ENCODE results near the gene FKBP1A.

The FKBP1A gene

DNA sequence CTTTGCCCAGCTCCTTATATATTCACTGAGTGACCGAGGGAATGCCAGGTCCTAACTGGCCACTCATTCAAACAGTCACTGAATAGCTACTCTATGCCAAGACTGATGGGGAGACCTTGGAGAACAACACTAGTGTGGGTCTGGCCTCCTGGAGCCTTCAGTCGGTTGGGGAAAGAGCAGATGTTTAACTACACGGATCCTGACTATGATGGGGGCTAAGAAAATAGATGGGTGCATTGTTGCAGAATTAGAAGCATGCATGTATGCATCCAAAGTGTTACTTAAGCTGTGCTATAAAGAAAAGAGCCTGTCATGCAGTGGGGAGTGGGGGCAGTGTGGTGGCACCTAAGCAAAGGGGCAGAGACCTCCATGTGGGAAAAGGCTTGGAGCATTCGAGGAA, 6.5 kb downstream of the FKBP1A start:
- no peak for DNase-seq (ENCODE audit: low read depth in 3 of 3)

DNA sequence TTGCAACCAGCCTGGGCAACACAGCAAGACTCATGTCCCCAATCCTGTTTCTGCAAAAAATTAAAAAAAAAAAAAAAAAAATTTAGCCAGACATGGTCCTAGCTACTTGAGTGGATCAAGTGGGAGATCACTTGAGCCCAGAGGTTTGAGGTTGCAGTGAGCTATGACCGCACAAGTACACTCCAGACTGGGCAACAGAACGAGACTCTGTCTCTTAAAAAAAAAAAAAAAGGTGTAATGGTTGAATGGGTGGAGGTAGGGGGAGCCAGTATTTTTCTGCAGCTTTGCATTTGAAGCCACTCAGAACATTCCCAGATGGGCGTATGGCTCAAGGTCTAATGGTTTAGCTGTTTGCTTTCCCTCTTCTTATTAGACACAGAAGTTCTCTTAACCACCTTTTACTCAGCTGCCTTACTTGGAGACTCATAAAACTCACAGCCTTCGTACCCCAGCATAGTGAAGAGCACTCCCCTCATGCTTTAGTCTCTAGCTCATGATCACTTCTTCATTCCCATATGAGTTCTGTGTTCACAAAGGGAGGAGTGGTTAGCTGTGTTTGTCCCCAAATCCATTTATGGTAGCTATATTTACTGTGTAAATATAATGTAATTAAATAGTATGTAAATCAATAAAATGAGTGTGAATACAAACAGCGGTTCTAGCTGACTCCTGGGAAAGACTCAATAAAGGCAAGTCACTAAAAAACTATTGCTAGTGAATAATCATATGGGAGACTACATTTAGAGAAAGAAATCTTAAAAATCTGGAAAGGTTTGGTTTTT, 9.0 kb downstream of the FKBP1A start:
- no peak for DNase-seq (ENCODE audit: low read depth in 3 of 3)

DNA sequence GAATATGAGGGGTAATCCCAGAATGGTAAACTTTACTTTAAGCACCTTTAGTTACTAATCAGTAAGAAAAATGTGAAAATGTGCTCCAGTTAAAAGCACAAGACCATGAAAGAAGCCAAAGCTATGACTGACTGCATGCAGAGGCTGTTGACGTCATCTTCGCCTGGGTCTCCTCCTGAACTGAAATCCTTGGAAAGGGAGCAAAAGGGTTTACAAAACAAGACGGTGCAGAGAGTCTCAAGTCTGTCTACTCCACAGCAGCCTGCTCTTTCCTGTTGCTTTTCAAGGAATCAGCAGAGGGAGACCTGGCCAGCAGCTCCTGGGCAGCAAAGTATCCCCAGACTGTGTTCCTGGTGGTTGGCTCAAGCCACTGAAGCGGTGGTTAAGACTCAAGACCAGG, 10.2 kb downstream of the FKBP1A start:
- no peak for DNase-seq (ENCODE audit: low read depth in 3 of 3)

DNA sequence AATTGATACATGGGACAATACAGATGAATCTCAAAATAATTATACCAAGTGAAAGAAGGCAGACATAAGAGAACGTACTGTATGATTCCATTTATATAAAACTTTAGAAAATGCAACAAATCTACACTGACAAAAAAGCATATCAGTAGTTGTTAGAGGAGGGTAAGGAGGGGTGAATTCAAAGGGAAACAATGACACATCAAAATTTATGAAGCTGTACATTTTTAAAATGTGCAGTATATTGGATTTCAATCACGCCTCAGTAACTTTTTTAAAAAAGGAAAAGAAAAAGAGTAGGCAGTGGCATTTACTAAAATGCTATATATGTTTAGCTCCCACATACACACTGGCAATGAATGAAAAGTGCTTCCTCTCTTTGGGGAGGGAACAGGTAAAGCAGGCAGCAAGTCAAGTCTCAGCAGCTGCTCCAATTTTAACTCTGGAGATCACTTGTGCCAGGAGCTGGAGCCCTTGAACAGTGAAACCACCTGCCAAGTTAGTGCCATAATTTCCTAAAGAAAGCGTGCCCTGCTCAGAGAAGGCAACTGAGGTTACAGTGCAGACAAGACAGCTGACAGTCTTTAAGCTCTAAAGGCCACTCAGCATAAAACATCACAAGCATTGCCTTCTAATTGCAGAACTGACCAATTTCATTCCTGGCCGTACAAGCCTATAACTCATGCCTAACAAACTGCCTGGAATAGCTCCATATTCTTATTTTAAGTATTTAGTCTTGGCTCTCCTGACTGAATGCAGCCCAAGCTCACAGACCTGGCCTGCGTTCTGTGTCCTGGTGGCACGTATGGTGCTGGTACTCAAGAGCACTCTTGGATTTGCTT, 10.9 kb downstream of the FKBP1A start:
- no peak for DNase-seq (ENCODE audit: low read depth in 3 of 3)

DNA sequence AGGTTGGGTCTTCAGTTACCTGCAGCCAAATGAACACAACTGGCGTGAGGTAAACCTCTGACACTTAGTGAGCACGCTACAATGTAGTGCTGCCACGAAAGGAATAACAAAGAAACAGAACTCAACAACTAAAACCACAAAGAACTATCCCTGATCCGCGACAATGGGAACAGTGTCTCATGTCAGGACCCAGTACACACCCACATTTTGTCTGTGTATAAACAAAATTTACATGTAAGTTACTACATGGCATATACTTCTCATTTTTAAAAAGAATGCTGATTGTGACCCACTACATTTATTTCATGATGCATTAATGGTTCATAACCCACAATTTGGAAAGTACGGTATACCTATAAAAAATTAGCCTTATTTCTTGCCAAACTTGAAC, 14.1 kb downstream of the FKBP1A start:
- DNase-seq (ENCODE audit: low read depth in 3 of 3): no peak

DNA sequence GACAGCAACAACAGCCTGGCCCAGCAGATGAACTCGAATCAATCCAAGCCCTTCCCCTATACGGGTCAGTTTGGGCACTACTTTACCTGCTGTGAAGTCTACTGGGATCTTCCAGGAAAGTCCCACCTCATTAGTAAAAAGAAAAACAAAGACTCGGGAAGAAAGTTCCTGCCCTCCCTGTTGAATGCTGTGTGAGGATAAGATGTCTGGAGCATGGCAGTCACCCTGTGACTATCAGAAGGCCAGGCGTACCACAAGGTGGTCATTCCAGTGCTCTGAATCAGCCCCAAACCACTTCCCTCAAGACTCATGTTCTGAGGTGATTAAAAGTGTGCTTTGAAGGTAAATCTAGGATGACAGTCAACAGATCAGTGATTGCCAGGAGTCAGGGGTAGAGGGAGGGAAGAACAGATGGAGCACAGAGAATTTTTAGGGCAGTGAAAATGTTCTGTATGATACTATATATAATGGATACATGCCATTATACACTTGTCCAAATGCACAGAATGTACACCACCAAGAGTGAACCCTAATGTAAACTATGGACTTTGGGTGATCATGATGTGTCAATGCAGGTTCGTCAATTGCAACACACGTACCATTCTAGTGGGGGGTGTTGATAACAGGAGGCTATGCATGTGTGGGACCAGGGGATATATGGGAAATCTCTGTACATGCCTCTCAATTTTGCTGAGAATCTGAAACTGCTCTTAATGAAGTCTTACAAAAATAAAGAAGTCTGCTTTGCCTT, 14.7 kb downstream of the FKBP1A start:
- no peak for DNase-seq (ENCODE audit: low read depth in 3 of 3)

DNA sequence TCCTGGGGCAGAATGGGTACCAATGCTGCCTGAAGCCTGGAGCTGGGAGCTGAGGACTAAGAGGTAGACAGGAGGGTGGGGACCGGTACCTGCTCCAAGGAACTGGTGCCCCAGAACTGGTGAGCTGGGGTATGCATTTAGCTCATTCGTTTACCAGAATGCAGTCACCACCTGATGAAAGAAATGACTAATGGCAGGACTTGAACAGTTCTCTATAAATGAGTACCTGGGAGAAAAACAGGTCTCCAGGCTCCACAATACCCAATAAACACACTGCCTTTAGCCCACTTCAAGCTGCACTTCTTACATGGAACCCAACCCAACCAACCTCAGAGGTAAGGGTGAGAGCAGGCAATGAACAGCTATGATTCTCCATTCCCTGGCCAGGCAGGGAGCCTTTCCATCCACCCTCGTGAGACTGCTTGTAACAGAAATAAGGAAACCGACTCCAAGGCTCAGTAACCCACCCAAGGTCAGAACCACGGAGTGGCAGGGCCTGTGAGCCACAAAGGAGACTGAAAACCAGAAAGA, 15.4 kb downstream of the FKBP1A start:
- no peak for DNase-seq (ENCODE audit: low read depth in 3 of 3)

DNA sequence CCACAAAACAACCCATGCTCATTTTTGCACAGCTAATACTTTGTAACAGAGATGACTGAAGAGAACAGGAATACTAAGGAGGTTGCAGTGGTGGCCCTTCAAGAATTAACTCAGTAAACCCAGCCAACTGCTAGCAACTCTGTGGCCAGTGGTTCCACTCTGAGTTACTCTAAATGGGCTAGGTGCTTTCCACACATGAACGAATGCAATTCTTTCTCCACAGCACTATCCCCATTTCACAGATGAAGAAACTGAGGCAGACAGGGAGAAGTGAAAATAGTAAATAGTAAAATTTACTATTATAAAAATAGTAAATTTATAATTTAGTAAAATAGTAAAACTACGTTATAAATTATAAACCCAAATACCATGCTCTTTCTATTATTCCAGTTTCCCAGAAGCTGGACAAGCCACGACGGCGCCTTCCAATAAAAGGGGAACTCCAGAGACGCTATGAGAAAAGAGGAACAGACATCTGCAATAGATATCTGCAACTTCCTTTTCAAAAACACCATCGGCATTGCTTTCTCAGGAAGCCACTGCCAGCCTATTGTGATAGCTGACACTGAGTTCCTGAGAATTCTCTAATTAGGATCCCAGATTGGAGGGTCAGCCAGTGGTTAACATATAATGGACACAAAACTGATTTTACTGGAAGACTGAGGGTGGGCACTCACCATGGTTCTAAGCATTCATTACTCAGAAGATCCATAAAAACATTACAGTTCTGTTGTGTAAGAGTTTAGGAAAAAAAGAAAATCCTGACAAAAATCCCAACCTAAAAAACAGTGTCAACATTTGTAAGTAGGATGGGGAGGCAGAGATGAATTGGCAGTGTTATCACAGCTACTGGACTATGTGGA, 16.2 kb downstream of the FKBP1A start:
- DNase-seq (ENCODE audit: low read depth in 3 of 3): no peak

DNA sequence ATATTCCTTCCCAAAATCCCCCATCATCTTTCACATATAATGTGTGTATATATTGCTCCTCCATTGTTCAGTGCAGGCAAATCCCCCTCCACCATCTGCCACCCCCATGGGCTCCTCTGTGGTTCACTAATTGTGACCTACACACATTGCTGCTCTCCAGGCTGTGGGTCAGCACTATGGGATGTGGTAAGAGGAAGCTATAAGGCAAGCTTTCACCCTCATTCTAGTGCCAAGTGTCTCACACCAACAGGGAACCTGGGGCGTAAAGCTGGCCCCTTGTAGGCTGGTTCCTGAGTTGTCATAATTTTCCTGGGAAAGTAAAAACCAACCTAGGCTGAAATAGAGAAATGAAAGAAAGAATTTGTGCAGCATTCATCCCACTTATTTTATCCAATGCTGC, 16.8 kb downstream of the FKBP1A start:
- no peak for DNase-seq (ENCODE audit: low read depth in 3 of 3)

DNA sequence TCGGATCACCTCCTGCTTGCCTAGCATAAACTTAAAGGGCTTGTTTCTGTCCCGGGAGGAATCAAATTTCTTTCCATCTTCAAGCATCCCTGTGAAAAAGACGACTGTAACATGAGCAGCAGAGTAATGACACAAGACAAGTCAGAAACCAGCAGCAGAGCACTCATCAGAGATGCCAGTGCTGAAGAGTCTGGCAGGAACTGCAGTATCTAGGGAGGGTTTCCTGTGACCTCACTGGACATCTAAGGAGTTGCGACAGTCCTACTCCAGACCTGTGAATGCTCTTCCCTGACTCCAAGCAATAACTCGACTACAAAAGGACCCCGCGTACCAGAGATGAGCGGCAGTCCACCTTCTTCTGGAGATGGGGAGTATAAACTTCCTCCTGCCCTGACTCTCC, 17.3 kb downstream of the FKBP1A start:
- no peak for DNase-seq (ENCODE audit: low read depth in 3 of 3)

DNA sequence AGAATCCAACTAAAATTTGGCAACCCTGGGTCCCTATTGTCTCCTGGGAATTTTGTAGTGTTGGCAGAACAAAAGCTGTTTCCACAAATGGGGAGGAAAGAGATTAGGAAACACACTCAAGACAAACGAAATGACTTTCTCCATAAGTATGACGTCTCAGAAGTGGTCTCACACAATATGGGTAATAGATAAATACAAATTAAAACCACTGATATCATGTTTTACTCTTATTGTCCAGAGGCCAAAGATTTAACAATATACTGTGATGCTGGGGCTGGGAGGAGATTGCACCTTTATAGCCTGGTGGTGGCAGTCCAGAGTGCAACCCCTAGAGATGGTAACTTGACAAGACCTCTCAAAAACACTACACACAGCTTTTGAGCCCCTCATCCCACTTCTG, 18.6 kb downstream of the FKBP1A start:
- no peak for DNase-seq (ENCODE audit: low read depth in 3 of 3)

DNA sequence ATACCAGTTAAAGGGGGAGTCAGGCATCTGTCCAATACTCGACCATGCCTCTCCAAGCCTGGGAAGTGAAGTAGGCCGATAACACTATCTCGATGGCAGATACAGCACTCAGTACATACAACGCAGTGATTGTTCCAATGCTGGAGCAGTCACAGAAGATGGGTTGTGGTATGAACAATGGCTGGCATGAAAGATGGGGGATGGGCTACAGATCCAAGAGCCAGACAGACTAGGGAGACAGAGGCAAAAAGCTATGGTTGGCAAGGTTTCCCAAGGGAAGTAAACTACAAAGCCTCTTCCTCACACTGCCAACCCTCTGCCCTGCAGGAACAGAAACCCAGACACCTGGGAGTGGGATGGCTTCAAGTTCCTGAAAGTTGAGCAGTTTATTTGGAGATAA, 19.2 kb downstream of the FKBP1A start:
- no peak for DNase-seq (ENCODE audit: low read depth in 3 of 3)

DNA sequence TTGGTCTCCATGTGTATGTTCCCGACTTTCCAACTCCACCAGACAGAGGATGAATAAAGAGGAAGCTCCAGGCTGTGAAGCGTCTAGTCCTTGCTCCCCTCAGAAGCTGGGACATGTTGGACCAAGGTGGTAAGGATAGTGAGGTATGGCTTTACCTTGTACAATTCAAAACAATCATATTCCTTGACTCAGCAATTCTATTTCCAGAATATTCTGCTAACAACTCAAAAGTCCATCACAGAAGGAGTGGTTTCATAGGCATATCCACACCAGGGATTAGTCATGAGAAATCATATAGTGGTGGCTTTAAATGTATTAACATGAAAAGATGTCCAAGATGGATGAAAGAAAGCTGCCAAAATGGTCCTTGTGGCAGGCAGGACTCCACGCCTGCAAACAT, 19.8 kb downstream of the FKBP1A start:
- no peak for DNase-seq (ENCODE audit: low read depth in 3 of 3)

DNA sequence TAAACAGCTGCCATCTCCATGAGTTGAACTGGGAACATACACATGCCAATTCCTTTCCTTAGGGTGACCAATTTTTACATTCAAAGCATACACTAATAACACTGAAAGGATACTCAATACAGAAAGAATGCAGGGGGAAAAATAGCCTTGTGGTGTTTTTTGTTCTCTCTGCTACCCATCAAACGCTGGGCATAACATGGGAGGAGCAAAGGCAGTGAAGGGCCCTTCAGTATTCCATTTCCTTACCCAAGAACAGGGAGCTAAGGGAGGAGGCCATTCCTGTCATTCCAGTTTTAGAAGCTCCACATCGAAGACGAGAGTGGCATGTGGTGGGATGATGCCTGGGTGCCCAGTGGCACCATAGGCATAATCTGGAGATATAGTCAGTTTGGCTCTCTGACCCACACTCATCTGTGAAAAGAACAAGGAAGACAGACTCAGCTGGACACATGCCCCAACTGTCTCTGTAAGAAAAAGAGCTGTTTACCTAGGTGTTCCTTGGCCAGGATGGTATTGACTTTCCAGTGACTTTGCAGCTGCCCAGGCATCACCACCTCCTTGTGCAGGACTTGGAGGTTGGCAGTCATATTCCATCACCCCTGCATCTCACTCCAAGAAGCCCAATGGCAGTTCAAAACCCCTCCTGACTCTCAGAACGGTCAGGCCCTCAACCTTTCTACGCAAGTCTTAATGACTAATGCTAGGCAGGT, 20.9 kb downstream of the FKBP1A start:
- DNase-seq (ENCODE audit: low read depth in 3 of 3): no peak

DNA sequence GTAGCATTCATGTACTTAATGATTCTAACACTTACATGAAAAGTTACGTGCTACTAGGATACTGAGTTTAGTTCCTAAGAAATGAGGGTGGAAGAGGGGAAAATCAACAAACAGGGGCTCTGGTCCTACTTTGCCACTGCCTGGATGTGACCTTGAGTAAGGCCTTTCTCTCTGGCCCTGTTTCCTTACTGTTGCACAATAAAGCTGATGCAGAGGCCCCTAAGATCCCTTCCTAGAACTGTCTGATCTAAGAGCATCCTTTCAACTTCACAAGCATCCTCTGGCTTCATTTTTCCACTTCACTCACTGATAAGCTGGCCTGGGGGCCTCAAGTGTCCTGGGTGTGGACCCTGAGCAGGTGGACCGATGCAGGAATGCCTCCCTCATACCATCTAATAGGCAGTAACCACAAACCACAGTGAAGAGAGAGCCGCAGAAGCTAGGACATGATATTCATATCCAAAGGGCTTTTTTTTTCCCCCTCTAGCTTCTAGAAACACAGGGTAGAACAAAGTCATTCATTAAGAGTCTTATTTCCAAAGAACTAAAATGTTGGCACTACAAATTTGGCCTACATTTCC, 21.6 kb downstream of the FKBP1A start:
- no peak for DNase-seq (ENCODE audit: low read depth in 3 of 3)

DNA sequence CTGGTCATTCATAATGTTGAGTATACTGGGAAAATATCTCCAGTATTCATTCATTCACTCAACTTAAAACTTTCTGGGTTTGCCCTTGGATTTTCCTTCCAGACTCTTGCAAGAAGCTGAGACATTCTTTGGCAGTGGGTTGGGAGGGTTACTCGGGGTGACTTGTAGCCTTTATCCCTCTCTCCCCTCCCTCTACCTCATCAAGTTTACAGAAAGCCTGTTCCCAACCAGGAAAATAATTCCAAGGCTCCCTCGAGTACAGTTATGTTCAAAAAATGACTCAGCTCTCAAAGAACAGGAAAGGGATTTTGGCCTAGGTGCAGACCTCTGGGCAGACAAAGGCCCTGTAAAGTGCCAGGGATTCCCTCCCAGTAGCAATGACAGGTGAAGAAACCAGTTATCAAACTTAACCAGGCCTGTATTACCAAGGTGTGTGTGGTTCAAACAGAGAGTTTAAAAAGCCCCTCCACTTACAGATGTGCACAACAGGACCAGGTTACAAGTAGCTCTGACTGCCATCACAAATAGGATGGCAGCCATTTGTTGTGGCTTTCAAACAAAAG, 22.2 kb downstream of the FKBP1A start:
- no peak for DNase-seq (ENCODE audit: low read depth in 3 of 3)

DNA sequence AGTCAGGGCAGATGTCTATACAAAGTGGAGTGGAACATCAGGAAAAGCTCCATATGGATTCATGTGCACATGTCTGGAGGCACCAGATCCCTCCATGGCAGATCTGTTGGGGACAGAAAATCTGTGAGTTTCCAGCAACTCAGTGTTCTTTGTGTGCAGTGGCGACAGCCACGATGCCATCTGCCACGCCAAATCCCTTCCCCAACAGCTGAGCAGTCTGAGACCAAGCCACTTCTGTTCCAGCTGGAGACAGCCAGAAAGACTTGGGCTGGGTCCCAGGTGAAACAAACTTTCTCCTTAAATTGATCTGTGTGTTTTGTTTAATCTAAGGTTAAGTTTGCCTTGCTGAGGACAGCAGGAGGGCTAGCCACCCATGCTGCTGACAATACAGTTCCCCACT, 22.9 kb downstream of the FKBP1A start:
- DNase-seq (ENCODE audit: low read depth in 3 of 3): no peak

DNA sequence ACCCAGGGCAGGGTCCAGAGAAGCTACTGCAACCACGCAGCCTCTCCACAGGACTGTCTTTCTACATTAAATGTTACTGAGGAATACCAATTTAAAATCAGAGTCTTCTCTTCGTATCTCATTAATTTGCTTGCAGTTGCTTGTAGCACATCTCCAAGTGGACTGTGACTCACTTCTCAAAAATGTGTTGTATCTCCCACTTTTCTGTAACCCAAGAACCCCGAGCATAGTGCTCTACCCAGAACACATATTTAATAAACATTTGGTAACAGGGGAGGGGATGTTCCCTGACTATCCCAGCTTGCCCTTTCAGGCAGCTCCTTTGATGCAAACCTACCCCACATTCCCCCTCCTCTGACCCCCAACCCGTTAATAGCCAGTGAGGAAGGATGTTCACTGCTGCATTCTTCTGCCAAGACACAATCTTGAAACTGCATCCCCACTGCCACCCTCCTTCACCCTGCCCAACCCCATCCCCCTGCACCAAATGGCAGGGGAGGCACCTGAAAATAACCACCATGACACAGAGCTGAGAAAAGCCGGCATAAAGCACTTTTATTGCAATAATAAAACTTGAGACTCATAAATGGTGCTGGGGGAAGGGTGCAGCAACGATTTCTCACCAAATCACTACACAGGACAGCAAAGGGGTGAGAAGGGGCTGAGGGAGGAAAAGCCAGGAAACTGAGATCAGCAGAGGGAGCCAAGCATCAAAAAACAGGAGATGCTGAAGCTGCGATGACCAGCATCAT, 24.2 kb downstream of the FKBP1A start:
- no peak for DNase-seq (ENCODE audit: low read depth in 3 of 3)

DNA sequence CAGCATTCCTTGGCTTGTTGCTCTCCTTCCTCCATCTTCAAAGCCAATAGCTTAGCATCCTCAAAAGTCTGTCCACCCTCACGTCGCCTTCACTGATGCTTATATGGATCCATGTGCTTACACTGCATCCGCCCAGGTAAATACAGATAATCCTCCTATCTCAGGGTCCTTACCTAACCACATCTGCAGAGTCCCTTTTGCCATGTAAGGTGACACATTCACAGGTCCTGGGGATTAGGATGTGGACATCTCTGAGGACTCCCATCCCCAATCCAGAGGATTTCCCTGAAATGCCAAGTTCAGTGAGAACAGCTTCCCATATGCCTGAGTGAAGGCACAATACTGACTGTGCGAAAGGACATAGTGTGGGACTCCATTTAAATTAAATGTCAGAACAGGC, 25.4 kb downstream of the FKBP1A start:
- no peak for DNase-seq (ENCODE audit: low read depth in 3 of 3)
